Naive B cell (primary cell): ENCODE results near the gene ZNF480. TPM values are rescaled to one million over a fixed set of nuclear protein-coding genes. Genes with fewer than 3 reads are reported as not detected.
A peak's percentile ranks its signal among the peaks of the same experiment; 100 is the strongest.
"Not testable (repeated sequence)": the region's sequence is repeated elsewhere in the genome, so short reads cannot be mapped to it uniquely, and the experiment has no call there.

Experiments
- ATAC-seq, 2 donors: fragments of 150-1000 bp; cut with Tn5 transposase; 2 replicates each; pipeline ENCODE4 v1.10.0; 2021; ENCODE audit warnings: low read depth in 2 of 2, mild to moderate bottlenecking in 2 of 2, moderate library complexity in 2 of 2
- DNase-seq: peaks from one replicate; pipeline ENCODE4 v3.0.0; 2022
- H3K27ac Mint-ChIP-seq, 6 donors: one replicate each; pipeline ENCODE4 v1.8.0; 2020 to 2022; ENCODE audit warnings: mild to moderate bottlenecking in 6 of 6, mixed read lengths in 6 of 6, moderate library complexity in 5 of 6, inconsistent platforms in 2 of 6
- H3K27me3 Mint-ChIP-seq, 3 donors: one replicate each; pipeline ENCODE4 v1.8.0; 2021 to 2022; ENCODE audit warnings: mixed read lengths in 3 of 3, mild to moderate bottlenecking in 1 of 3
- H3K36me3 Mint-ChIP-seq, 2 donors: one replicate each; pipeline ENCODE4 v1.8.0; 2020 to 2022; ENCODE audit warnings: mixed read lengths in 2 of 2, inconsistent platforms in 1 of 2, mild to moderate bottlenecking in 1 of 2
- H3K4me1 Mint-ChIP-seq, 3 donors: one replicate each; pipeline ENCODE4 v1.8.0; 2020 to 2022; ENCODE audit warnings: mixed read lengths in 3 of 3, inconsistent platforms in 1 of 3, mild to moderate bottlenecking in 1 of 3, moderate library complexity in 1 of 3
- H3K4me3 Mint-ChIP-seq, 8 donors: one replicate each; pipeline ENCODE4 v1.8.0; 2020 to 2022; ENCODE audit warnings: mild to moderate bottlenecking in 8 of 8, mixed read lengths in 8 of 8, moderate library complexity in 8 of 8, inconsistent platforms in 2 of 8
- H3K9me3 Mint-ChIP-seq, 7 donors: one replicate each; pipeline ENCODE4 v1.8.0; 2020 to 2022; ENCODE audit warnings: mixed read lengths in 7 of 7, mild to moderate bottlenecking in 5 of 7, inconsistent platforms in 2 of 7, moderate library complexity in 1 of 7
- polyA plus RNA-seq, 6 donors: library from polyadenylated mRNA; unstranded; fragments of 300-500 nt; fragmentation: Illumina TruSeq; gene quantifications; one replicate each; pipeline ENCODE4 v1.2.3, GENCODE V29; 2021; ENCODE audit warnings: low read depth in 6 of 6

Gene ZNF480
- polyA plus RNA-seq, 6 donors from 2014 or later: 10.1 to 42.2 (median 29.7) TPM

- H3K9me3 Mint-ChIP-seq: peaks cover 3 to 36% (median 11%) of the 10 kb centered on the region in 7 donors
- peak overlapping the region in 1 of 6 donors; percentile 44 for H3K27ac Mint-ChIP-seq
- H3K4me1 Mint-ChIP-seq: peaks cover 15 to 19% (median 18%) of the 10 kb centered on the region in 3 donors
- ATAC-seq, H3K4me3 Mint-ChIP-seq, H3K27me3 Mint-ChIP-seq, DNase-seq: not testable (repeated sequence)
- peaks cover 21 to 38% of the 10 kb centered on the region in 2 donors for H3K36me3 Mint-ChIP-seq
These were observed 4.0 kb upstream of the ZNF480 start for GRCh38 chr19:52292946-52293345.

GRCh38 chr19:52296400-52296772 is 583 bp upstream of the ZNF480 start:
- H3K4me3 Mint-ChIP-seq: peak overlapping the region; percentile 80 to 99 (median 90)
- H3K27ac Mint-ChIP-seq: peak overlapping the region in 3 of 6 donors; percentile 49 to 92 (median 82)
- peaks cover 26 to 44% (median 35%) of the 10 kb centered on the region in 3 donors for H3K4me1 Mint-ChIP-seq
- no peaks in the 10 kb centered on the region for H3K27me3 Mint-ChIP-seq
- peaks cover 27 to 45% of the 10 kb centered on the region in 2 donors for H3K36me3 Mint-ChIP-seq
- H3K9me3 Mint-ChIP-seq: peaks cover 3 to 44% (median 9%) of the 10 kb centered on the region in 7 donors
- ATAC-seq: peak in 1 of 2 donors; percentile 3
- DNase-seq: no peak

- peak overlapping the region; percentile 92 to 100 (median 98) for H3K27ac Mint-ChIP-seq
- no peak for DNase-seq
- H3K9me3 Mint-ChIP-seq: peaks cover 7 to 49% (median 14%) of the 10 kb centered on the region in 7 donors
- H3K36me3 Mint-ChIP-seq: peaks cover 34 to 51% of the 10 kb centered on the region in 2 donors
- ATAC-seq: no peak
- H3K4me1 Mint-ChIP-seq: peaks cover 23 to 44% (median 35%) of the 10 kb centered on the region in 3 donors
- H3K4me3 Mint-ChIP-seq: peak overlapping the region; percentile 88 to 100 (median 98)
- no peaks in the 10 kb centered on the region for H3K27me3 Mint-ChIP-seq
These were observed 814 bp downstream of the ZNF480 start for GRCh38 chr19:52297601-52298364.

- peak overlapping the region in 2 of 6 donors; percentile 39 to 42 for H3K27ac Mint-ChIP-seq
- no peaks in the 10 kb centered on the region for H3K27me3 Mint-ChIP-seq
- H3K9me3 Mint-ChIP-seq: peaks cover 12 to 91% (median 79%) of the 10 kb centered on the region in 7 donors
- H3K4me3 Mint-ChIP-seq: peak overlapping the region in 1 of 8 donors; percentile 52
- peaks cover 64 to 67% of the 10 kb centered on the region in 2 donors for H3K36me3 Mint-ChIP-seq
- H3K4me1 Mint-ChIP-seq: no peaks in the 10 kb centered on the region
- no peak for DNase-seq
- no peak for ATAC-seq
These were observed 10.3 kb downstream of the ZNF480 start for GRCh38 chr19:52307275-52307674.

DNA sequence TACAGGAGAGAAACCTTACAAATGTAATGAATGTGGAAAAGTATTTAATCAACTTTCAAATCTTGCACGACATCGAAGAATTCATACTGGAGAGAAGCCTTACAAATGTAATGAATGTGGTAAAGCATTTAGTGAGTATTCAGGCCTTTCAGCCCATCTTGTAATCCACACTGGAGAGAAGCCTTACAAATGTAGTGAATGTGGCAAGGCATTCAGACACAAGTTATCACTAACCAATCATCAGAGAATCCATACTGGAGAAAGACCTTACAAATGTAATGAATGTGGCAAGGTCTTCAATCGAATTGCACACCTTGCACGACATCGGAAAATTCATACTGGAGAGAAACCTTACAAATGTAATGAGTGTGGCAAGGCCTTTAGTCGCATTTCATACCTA is 25.5 kb downstream of the ZNF480 start:
- ATAC-seq (no peak), DNase-seq (no peak)
- Mint-ChIP-seq H3K4me3 (no peak overlapping the region), H3K4me1 (peaks cover 0 to 6% (median 0%) of the 10 kb centered on the region in 3 donors), H3K36me3 (peaks cover 52 to 64% of the 10 kb centered on the region in 2 donors), H3K27ac (no peak overlapping the region), H3K9me3 (peaks cover 15 to 99% (median 95%) of the 10 kb centered on the region in 7 donors), H3K27me3 (no peaks in the 10 kb centered on the region)

DNA sequence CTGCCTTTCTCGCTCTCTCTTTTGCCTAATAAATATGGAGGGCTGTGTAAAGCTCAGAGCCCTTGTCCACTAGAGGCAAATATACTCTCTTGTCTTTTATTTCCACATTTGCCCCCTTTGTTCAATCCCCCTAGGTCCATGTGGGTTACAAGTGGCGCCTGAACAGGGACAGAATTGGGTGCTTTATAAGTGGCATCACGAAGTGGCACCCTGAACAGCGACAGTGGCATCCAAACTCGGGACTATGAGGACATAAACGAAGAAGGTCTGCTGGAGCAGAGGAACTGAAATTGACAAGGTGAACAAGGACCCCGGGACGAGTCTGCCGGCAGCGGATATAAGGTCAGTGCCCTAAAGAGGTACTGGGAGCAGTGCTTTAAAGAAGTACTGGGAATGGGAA is 34.8 kb downstream of the ZNF480 start:
- peak overlapping the region in 2 of 8 donors; percentile 10 to 46 for H3K4me3 Mint-ChIP-seq
- no peak for DNase-seq
- no peak for ATAC-seq
- peaks cover 6 to 34% of the 10 kb centered on the region in 2 donors for H3K36me3 Mint-ChIP-seq
- peaks cover 7 to 88% (median 71%) of the 10 kb centered on the region in 7 donors for H3K9me3 Mint-ChIP-seq
- no peak overlapping the region for H3K27ac Mint-ChIP-seq
- peaks cover 3 to 9% (median 8%) of the 10 kb centered on the region in 3 donors for H3K4me1 Mint-ChIP-seq
- H3K27me3 Mint-ChIP-seq: no peaks in the 10 kb centered on the region

DNA sequence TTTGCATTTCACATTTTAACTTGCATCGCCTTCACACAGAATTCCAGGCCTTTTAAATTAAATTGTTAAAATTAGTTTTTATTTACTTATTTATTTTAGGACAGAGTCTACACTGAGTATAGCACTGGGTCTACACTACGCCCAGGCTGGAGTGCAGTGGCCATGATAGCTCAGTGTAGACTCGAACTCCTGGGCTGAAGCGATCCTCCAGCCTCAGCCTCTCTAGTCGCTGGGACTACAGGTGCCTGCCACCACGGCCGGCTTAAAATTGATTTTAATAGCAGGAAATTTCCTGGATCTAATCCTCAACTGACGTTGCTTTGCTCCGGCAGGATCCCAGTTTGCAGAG is 38.8 kb downstream of the ZNF480 start:
- Mint-ChIP-seq H3K36me3 (peaks cover 6 to 43% of the 10 kb centered on the region in 2 donors), H3K4me3 (peak overlapping the region; percentile 89 to 99 (median 98)), H3K27me3 (no peaks in the 10 kb centered on the region), H3K4me1 (peaks cover 16 to 19% (median 16%) of the 10 kb centered on the region in 3 donors), H3K27ac (peak overlapping the region in 5 of 6 donors; percentile 88 to 99 (median 96)), H3K9me3 (peaks cover 12 to 62% (median 41%) of the 10 kb centered on the region in 7 donors)
- ATAC-seq (no peak), DNase-seq (no peak)

DNA sequence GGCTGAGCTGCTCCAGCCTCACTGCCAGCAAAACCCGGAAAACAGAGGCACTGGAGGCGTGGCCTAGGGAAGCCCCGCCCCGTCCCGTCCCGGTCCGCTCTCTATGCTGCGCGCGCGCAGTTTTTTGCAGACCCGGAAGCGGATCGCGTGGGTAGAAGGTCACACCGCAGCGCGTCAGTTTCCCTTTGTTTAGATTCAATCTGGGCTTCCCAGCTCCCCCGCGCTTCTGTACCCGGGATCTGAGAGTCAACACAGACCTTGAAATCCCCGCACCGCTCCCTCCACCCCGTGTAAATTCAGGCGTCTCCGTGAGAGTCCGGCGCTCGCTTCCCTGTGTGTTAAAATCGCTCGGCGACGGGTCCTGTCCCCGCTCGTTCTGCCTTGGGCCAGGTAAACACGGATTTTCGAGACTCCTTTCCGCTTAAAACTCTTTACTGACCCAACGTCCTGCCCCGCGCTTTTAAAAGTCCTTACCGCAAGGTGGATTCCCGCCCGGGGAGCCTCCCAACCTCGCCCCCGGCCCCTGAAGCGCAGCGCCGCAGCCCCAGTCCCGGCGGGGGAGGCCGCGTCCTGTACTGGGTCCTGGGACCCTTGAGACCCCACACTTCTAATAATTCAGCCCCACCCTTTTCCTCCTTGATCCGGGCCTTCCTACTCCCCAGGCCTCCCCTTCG is 39.3 kb downstream of the ZNF480 start, which contains the start of gene ZNF610:
Gene ZNF610 (plus strand): TSS at position 127 of the 674 bp plus-strand sequence. CDS start 12,930 bp downstream, outside the sequence.
- no peaks in the 10 kb centered on the region for H3K27me3 Mint-ChIP-seq
- ATAC-seq (peak; percentile 95), DNase-seq (peak; percentile 81)
- H3K27ac Mint-ChIP-seq: peak within 1 kb of the TSS; percentile 88 to 99 (median 96)
- H3K4me1 Mint-ChIP-seq: peaks cover 16 to 19% (median 16%) of the 10 kb centered on the region in 3 donors
- peaks cover 12 to 59% (median 36%) of the 10 kb centered on the region in 7 donors for H3K9me3 Mint-ChIP-seq
- H3K4me3 Mint-ChIP-seq: peak within 1 kb of the TSS; percentile 89 to 99 (median 98)
- peaks cover 6 to 43% of the 10 kb centered on the region in 2 donors for H3K36me3 Mint-ChIP-seq

GRCh38 chr19:52336791-52337381 is 39.9 kb downstream of the ZNF480 start:
- Mint-ChIP-seq H3K4me1 (peaks cover 16 to 19% (median 16%) of the 10 kb centered on the region in 3 donors), H3K4me3 (peak overlapping the region; percentile 89 to 99 (median 98)), H3K9me3 (peaks cover 12 to 54% (median 30%) of the 10 kb centered on the region in 7 donors), H3K27me3 (no peaks in the 10 kb centered on the region), H3K36me3 (peaks cover under 1 to 38% of the 10 kb centered on the region in 2 donors), H3K27ac (peak overlapping the region; percentile 88 to 98 (median 96))
- ATAC-seq: no peak
- no peak for DNase-seq

DNA sequence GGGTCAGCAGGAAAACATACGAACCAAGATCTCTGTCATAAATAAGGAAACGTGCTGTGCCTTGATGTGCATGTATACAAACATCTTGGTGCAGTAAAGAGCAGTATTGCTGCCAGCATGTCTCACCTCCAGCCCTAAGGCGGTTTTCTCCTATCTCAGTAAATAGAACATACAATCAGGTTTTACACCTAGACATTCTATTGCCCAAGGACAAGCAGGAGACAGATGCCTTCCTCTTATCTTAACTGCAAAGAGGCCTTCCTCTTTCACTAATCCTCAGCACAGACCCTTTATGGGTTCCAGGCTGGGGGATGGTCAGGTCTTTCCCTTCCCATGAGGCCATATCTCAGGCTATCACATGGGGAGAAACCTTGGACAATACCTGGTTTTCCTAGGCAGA is 42.1 kb downstream of the ZNF480 start:
- H3K36me3 Mint-ChIP-seq: peaks cover 0 to 21% of the 10 kb centered on the region in 2 donors
- peaks cover 5 to 36% (median 8%) of the 10 kb centered on the region in 7 donors for H3K9me3 Mint-ChIP-seq
- H3K4me3 Mint-ChIP-seq: peak overlapping the region in 2 of 8 donors; percentile 58 to 71
- not testable (repeated sequence) for DNase-seq, ATAC-seq, H3K27me3 Mint-ChIP-seq
- H3K4me1 Mint-ChIP-seq: peaks cover 16 to 24% (median 16%) of the 10 kb centered on the region in 3 donors
- peak overlapping the region in 1 of 6 donors; percentile 86 for H3K27ac Mint-ChIP-seq

GRCh38 chr19:52343548-52343947 is 46.6 kb downstream of the ZNF480 start:
- H3K4me3 Mint-ChIP-seq: no peak overlapping the region
- no peak overlapping the region for H3K27ac Mint-ChIP-seq

GRCh38 chr19:52345162-52345561 is 48.2 kb downstream of the ZNF480 start:
- ATAC-seq (no peak), DNase-seq (no peak)
- Mint-ChIP-seq H3K27me3 (no peaks in the 10 kb centered on the region), H3K4me3 (no peak overlapping the region), H3K36me3 (peaks cover 12 to 22% of the 10 kb centered on the region in 2 donors), H3K27ac (no peak overlapping the region), H3K4me1 (peaks cover 0 to 5% (median 0%) of the 10 kb centered on the region in 3 donors), H3K9me3 (peaks cover 2 to 27% (median 6%) of the 10 kb centered on the region in 7 donors)

More at GRCh38 chr19:52343548-52343947, 46.6 kb downstream of the ZNF480 start:
- Mint-ChIP-seq H3K9me3 (peaks cover 0 to 23% (median 5%) of the 10 kb centered on the region in 7 donors), H3K36me3 (peaks cover 4 to 11% of the 10 kb centered on the region in 2 donors), H3K4me1 (peaks cover 0 to 5% (median 0%) of the 10 kb centered on the region in 3 donors), H3K27me3 (no peaks in the 10 kb centered on the region)
- ATAC-seq (peak; percentile 68 to 79), DNase-seq (peak; percentile 25)

GRCh38 chr19:52351512-52351911 is 54.5 kb downstream of the ZNF480 start:
- no peaks in the 10 kb centered on the region for H3K27me3 Mint-ChIP-seq
- H3K36me3 Mint-ChIP-seq: peaks cover 54 to 56% of the 10 kb centered on the region in 2 donors
- no peaks in the 10 kb centered on the region for H3K4me1 Mint-ChIP-seq
- no peak overlapping the region for H3K4me3 Mint-ChIP-seq
- no peak for ATAC-seq
- H3K27ac Mint-ChIP-seq: no peak overlapping the region
- no peak for DNase-seq
- peaks cover 7 to 56% (median 31%) of the 10 kb centered on the region in 7 donors for H3K9me3 Mint-ChIP-seq
